ENCODE data around the gene BSN.
"Not testable (repeated sequence)": the region's sequence is repeated elsewhere in the genome, so short reads cannot be mapped to it uniquely, and the experiment has no call there.

BSN gene

DNA sequence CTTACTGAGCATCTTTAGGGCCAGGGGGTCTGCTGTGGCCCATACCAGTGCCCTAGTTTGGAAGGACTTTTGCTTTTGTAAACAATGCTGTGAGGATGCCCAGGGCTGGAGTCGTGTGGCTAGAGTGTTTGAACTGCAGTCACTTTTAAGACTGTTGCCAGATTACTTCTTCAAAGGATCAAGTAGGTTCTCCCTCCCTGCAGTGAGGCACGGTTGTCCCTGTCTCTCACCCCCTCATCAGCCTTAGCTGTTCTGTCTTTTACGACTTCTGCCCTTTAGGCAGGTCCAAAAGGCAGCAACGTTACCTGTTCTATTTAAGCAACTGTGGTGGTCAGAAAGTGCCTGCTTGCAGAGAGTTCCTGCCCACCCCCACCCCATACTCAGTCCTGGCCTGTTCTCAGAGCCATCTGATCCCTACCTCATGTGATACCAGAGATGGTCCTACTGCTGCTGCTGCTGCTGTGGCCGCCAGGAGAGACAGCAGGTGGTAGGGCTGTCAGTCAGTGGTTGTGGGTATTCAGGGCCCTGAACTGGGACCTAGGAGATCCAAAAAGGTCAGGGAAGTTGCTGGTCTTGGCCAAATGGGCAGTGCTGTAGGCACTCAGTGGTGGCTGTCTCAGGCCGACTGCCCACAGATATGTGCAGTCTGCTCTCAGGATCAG is 140.3 kb downstream of the BSN start:
- not testable (repeated sequence) for DNase-seq (ENCODE audit: low read depth in 2 of 2)

DNA sequence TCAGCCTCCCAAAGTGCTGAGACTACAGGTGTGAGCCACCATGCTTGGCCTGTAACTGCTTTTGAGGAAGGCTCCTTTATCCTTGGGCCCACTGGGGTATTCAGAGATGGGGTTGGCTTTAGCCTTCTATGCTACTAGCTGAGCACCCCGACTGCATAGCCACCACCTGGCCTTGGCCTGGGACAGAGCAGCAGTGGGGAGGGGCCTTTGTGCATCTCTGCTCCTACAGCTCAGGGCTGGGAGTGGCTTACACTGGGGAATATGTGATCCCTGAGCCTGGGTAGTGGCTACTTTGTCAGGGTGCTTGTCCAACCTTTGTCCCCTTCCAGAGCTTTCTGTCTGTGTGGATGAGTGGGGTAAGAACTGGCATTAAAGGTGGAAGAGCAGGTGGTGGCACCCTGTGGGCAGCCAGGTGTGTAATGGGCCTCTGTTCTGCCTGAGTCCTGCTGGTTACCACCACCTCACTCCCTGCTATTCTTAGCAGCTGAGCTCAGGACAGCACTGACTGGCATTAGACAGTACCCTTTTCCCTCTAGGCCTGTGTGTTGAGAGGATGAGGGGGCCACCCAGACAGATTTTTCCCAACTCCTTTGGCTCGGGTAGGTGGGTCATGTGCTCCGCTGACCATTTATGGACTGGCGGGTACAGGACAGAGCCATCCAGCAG is 141.2 kb downstream of the BSN start:
- DNase-seq (ENCODE audit: low read depth in 2 of 2), result not testable (repeated sequence)

DNA sequence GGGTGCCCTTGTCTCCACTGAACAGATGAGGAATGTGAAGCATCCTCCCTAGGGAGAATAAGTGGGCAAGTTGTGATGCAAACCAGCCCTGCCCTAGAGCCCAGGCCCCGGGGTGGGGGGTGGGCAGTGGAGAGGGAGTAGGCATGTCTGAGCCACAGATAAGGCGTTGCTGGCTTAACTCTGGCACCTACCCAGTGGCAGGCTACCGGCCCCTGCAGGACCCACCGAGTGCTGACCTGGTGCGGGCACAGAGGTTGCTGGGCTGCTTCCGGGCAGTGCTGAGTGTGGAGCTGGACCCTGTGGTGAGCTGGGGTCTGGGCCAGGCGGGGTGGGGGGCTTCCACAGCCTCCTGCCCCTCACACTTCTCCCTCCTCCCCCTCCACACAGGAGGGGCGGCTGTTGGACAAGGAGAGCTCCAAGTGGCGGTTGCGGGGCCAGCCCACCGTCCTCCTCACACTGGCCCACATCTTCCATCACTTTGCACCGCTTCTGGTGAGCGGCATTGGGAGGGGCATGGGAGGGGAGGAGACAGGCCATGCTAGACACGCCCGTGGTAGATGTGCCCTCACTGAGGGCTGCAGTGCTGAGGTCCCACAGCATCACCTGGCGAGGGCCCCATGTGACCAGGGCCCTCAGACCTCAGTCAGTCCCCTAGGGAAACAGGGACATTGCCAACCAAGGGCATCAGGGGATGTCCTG is 145.2 kb downstream of the BSN start:
- DNase-seq (ENCODE audit: low read depth in 2 of 2), result no peak

- no peak for DNase-seq (ENCODE audit: low read depth in 2 of 2)
Measured at GRCh38 chr3:49700014-49700413, 145.7 kb downstream of the BSN start.

DNA sequence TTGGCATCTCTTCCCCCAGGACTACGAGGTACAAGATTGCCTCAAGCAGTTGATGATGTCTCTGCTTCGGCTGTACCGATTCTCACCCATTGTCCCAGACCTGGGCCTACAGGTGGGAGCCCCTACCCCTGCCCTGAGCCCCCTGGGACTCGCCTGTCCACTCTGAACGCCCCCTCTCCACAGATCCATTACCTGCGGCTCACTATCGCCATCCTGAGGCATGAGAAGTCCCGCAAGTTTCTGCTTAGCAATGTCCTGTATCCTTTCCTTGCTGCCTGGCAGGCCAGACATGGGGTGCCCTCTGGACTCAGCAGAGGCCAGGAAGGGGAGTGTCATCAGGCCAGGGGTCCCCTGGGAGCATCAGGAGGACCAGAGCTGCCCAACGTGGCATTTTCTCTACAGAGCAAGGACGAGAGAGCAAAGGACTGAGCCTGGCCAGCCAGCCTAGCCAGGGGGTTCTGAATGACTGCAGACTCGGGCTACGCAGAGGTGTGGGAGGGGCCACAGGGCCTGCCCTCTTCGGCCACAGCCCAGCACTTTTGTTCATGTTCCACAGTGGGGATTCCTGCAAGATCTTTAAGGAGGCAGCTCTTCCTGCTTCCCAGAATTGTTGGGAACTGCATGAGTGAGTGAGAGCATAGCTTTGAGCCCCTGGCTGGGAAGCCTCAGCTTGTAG is 146.3 kb downstream of the BSN start:
- no peak for DNase-seq (ENCODE audit: low read depth in 2 of 2)

DNA sequence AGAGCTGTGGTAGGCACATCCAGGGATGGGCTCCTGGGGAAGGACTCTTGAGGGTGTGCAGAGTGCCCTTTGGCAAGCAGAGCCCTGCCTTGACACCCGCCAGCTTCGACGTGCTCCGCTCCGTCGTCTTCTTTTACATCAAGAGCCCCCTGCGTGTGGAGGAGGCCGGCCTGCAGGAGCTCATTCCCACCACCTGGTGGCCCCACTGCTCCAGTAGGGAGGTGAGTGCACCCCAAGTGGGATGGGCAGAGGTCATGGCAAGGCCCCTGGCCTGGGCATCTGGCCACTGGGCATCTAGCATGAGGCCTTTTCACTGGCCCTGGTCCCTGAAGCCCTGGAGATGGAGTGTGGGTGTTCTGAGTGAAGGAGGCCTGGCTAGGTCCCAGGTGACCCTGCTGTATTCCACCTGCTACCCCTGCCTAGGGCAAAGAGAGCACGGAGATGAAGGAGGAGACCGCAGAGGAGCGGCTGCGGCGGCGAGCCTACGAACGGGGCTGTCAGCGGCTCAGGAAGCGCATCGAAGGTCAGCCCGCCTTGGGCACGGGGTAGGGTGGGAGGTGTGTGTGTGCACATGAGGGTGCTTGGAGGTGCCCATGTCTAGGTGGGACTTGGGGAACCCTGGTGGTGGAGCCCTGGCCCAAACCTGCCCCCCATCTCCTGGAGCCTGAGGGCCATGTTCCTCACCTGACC is 147.3 kb downstream of the BSN start:
- DNase-seq (ENCODE audit: low read depth in 2 of 2), result no peak

DNA sequence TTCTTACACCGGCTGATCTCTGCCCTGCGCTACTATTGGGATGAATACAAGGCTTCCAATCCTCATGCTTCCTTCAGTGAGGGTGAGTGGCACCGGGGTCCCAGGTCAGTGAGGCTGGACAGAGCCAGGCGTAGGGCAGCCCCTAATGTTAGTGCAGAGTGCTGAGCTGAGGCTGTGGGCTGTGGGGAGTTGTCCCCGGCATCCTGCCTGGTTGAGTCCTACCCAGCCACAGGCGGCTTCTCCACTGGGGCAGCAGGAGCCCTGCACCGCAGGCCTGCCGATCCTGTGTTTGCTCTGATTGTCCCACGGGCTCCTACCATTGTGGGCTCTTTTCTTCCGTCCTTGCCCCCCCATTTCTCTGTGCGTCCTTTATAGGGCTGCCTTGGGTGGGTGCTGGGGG is 148.4 kb downstream of the BSN start:
- no peak for DNase-seq (ENCODE audit: low read depth in 2 of 2)

GRCh38 chr3:49703443-49703927 is 149.2 kb downstream of the BSN start:
- DNase-seq (ENCODE audit: low read depth in 2 of 2), result peak; percentile 33 to 51

GRCh38 chr3:49703956-49704355 is 149.7 kb downstream of the BSN start:
- no peak for DNase-seq (ENCODE audit: low read depth in 2 of 2)

- no peak for DNase-seq (ENCODE audit: low read depth in 2 of 2)
Measured at GRCh38 chr3:49704629-49705028, 150.4 kb downstream of the BSN start.

GRCh38 chr3:49705390-49705960 is 151.2 kb downstream of the BSN start:
- no peak for DNase-seq (ENCODE audit: low read depth in 2 of 2)

DNA sequence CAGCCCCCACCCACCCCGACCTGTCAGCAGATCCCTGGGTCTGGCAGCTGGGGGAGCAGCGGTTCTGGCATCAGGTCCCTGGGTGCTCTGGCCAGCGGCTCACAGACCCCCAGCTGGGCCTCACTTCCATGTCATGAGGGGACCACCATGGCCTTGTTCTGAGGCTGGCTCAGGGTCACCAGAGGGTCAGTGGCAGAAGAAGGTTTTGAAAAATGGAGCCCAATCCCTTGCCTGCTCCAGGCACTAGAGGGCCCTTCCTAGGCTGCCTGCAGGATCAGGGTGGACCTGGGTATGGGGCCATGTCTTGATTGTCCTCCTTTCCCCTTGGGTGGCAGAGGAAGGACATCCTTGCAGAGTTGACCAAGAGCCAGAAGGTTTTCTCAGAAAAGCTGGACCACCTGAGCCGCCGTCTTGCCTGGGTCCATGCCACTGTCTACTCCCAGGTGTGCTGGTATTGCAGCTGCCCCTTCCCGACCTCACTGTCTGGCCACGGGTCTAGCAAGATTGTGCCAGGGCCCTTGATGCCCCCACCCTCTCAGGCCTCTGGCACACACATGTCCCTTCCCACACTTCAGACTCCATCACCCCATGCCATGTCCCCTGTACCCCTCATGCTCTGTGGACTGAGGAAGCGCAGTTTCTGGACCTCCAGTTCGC is 152.3 kb downstream of the BSN start:
- DNase-seq (ENCODE audit: low read depth in 2 of 2), result no peak

DNA sequence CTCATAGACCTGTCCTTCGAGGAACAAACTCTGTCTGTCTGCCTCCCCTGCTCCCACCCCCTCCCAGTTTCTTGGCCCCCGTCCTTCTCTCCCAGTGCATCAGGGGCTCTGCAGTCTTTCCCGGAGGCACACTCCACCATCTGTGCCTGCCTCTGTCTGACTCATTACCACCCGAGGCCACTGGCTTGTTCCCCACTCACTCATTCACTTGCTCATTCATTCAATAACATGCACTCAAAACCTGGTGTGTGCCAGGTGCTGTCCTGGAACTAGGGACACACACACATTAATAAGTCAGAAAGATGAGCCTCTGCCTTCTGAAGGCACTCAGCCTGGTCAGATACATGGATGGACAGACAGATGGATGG is 152.8 kb downstream of the BSN start:
- DNase-seq (ENCODE audit: low read depth in 2 of 2), result no peak

- no peak for DNase-seq (ENCODE audit: low read depth in 2 of 2)
Measured at GRCh38 chr3:49709852-49710251, 155.6 kb downstream of the BSN start.

DNA sequence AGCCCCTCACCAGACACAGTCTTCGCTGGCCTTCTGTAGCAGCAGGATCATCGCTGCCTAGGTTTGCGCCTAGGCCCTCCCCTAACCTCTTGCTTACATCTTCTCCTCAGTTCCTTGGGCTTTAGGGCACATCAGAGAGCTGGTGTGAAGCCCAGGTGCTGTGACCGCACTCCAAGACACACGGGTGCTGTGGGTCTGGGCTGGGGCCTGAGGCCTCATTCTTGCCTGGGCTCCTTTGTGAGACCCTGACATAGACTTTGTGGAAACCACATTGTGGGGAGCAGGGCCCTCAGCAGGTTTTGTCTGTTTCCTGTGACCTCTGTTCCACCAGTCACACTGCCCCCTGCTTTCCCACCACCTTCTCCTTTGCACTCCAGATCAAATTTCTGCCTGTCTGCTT is 157.2 kb downstream of the BSN start:
- DNase-seq (ENCODE audit: low read depth in 2 of 2), result no peak

- DNase-seq (ENCODE audit: low read depth in 2 of 2), result no peak
Measured at GRCh38 chr3:49712166-49712565, 157.9 kb downstream of the BSN start.

DNA sequence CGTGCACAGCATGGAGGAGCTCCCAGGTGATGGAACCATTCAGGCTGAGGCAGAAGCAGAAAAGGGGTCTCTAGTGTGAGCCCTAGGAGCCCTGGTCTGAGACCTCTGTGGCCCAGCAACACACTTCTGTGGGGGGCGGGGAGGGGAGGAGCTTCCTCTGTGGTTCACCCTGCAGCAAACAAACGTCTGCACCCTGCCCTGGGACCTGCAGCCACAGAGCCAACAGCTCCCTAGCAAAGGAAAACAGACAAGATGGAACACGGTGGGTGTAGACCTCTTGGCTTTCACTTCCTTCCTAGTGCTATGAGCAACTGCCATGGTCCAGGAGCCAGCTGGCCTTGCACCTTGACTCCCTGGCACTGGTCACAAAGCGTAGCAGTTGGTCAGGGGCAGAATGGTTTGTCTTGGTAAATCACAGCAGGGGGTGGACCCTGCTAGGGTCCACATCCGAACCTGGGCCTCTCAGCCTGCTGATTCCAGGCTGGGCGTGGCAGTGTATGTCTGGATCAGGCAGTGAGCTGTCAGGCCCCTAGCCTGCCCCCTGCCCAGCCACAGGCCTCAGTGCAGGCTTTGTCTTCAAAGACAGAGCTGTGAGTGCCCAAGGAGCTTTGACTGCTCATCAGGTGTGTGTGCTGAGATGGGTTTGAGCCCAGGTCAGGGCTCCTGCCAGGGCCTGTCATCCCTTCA is 158.5 kb downstream of the BSN start:
- DNase-seq (ENCODE audit: low read depth in 2 of 2), result no peak

- no peak for DNase-seq (ENCODE audit: low read depth in 2 of 2)
Measured at GRCh38 chr3:49713336-49714105, 159.2 kb downstream of the BSN start.

DNA sequence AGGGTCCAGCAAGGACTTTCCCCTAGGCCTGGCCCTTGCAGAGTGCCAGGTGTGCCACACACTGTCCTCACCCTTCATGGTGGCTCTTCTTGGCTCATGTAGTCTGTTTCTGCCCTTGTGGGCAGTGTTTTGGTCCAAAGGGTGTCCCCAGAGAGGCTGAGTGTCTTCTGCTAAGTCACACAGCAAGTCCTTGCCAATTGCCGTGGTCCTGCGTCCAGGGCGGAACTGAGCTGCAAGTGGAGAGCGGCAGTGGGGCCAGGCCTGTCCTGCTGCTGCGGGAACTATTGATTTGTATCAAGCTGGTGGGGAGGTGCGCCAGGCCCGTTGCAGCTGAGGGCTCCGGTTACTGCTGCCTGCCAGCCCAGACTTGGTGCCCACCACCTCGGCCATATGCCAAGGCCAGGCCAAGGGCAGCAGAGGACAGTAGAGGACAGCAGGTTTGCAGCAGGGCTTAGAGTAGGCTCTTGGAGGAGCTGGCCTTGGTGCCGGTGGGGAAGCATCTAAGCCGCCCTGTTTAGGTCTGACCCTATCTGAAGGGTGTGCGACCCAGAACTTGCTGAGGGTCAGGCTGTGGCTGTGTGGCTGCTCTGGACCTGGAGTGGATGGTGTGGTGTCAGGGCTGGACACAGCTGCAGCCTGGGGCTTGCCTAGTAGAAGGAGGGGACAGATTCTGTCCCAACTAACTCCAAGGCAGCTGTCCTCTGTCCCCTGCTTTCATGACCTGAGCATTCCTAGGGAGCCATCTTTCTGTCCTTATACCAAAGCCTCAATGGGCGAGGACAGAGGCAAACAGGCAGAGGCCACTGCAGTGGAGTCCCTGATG is 160.7 kb downstream of the BSN start:
- DNase-seq (ENCODE audit: low read depth in 2 of 2), result no peak

All from stimulated activated CD4-positive, alpha-beta T cell treated with anti-CD3 and anti-CD28 coated beads, Interleukin-15, amount 100 ng/mL, for 48 hours (primary cell).